Anterior cingulate cortex (tissue), 58 donors: ENCODE results near the gene SOX6.

Source experiments
- DNase-seq, 58 donors: peaks; one replicate each; lab custom pipeline; 2025; lab: John Stamatoyannopoulos, UW

The SOX6 gene

DNA sequence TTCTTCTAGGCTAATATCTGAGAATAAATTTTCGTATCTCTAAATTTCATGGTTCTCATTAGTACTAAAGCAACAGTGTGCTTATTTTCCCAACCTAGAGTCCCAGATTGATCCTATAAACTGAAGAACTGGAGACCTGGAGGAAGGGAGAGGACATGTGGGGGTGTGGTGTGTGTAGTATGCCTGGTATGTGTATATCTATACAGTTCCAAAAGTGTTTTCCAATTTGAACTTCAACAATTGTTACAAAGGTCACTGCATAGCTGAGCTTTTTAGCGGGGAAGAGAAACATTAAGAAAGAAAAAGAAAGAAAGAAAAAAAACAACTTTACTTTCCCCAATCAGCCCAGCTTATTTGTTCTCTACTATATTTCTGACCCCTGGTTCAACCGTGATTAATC, 152.1 kb downstream of the SOX6 start:
- DNase-seq = no peak

- no peak for DNase-seq
Observed at GRCh38 chr11:16195651-16196050, 160.7 kb downstream of the SOX6 start.

DNA sequence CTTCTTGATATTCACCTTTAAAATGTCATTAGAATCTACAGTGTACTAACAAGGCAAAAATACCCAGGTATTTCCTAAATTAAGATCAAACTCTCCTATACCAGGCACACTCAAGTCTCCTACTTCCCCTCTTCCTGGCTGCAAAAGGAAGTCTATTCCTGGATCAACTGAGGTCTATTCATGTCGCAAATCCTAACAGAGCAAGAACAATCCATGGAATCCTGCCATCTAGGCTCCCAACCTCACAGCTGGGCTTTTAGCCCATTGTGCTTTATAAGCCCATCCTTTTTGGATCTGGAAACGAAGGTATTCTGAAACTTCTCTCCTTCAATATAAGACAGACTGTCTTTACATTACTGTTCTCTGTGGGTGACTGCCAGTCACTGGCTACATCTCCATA, 161.8 kb downstream of the SOX6 start:
- DNase-seq = peak in 8 of 58 donors; percentile 1 to 41 (median 6)

DNA sequence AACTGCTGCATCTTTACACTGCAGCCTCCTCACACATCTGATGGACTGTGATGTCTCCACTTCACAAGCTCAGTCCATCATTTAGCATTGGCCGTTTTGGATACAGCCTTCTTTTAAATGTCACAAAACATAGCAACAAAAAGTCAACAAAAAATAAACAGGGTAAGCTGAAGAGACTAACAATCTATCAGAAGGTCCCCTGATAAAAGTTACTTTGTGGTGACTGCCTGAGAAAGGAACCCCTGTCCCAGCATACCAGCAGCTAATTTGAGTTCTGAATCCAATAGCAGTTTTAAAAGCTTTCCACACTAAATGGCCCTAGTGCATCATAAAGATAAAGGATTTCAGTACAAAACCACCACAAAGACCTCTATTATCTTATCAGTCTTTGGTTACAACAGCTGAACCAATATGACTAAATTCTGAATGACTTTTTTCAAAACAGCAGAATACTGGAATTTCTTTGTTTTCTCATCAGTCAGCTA, 162.4 kb downstream of the SOX6 start:
- peak in 1 of 58 donors; percentile 61 for DNase-seq

DNA sequence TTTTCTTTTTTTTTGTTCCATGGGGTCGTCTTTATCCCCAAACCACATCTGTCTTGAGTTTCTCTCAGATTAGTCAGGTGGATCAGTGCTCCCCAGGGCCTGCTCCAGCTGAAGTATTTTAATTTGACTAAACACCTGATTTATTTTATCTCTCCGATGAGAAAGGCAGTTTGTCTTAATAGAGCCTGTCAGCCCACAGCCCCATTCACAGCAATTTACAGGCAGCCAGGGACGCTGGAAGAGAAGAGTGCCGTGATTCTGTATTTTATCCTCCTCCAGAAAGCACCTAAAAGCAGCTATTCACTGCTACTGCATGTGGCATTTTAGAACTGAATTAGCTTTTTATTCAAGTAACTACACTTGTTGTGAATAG, 164.5 kb downstream of the SOX6 start:
- DNase-seq = peak in 5 of 58 donors; percentile 8 to 23 (median 10)

GRCh38 chr11:16191212-16191867, 165.0 kb downstream of the SOX6 start:
- peak in 5 of 58 donors; percentile 1 to 52 (median 21) for DNase-seq

GRCh38 chr11:16186680-16187079, 169.7 kb downstream of the SOX6 start:
- no peak for DNase-seq

- DNase-seq = no peak
Observed at GRCh38 chr11:16185042-16185441, 171.3 kb downstream of the SOX6 start.

DNA sequence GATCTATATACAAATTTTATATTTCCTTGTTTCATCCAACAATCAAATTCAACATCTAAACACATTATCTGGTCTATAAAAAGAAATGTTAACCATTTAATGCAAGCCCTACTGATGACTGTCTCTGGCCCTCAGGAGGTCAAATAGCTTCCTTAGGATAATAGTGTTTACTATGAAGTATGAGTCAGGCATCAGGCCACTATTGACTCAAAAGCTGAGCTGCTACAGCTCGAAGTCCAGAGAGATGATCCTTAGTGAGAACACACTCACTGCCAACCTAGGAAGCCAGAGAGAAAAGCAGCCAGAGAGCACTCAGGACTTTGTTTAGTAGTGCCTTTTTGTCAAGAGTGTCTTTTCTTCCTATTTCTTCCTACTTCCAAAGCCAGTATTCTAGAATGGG, 171.8 kb downstream of the SOX6 start:
- DNase-seq = no peak

DNA sequence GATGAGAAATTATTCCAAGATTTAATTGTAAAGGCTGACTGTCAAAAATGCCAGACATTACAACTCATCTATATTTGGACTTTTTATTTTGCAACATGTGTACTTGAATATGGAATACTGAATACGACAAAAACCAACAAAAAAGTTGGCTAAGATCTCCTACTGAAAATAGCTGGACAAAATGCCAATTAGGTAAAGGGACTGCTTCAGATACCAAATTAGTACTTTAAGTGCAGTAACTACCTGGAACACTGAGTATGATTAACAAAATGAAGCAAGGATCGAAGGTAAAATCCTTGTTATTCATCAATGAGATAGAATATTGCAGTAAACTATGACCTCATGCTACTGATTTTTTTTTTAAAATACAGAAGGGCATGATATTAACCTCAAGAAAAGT, 173.8 kb downstream of the SOX6 start:
- DNase-seq = no peak

DNA sequence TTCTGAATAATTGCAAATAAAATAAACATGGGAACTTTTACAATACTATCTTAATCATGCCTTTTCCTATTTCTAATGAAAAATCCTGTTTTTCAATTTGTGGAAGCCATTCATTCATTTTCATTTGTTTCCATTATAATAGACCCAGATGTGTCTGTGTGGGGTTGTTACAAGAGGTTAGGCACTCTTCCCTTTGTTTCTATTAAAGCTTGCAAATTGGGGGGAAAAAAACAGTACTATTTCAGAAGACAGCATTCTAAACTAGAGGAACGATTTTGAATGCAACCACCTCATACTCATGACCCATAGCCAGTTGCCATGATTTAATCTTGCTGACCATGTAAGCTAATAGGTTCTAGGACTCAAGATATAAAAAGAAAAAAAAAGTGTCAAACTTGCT, 175.5 kb downstream of the SOX6 start:
- DNase-seq = no peak

DNA sequence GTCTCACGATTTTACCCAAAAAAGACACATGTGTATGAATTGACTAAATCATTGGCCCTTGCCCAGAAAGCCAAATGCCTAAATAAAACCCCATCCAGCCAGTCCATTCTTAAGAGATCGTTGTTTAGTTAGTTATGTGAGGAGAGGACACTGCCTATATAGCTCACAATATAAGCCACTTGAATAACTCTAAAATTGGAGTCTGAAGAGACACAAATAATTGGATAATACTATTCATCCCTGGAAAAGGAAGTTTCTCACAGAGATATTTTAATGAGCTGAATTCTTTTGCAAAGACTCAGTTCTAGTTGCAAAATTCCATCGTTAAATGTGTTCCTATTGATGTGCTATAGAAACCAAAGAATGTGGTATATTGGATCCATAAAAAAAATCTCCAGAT, 176.7 kb downstream of the SOX6 start:
- DNase-seq = no peak

- no peak for DNase-seq
Observed at GRCh38 chr11:16178273-16178672, 178.1 kb downstream of the SOX6 start.

DNA sequence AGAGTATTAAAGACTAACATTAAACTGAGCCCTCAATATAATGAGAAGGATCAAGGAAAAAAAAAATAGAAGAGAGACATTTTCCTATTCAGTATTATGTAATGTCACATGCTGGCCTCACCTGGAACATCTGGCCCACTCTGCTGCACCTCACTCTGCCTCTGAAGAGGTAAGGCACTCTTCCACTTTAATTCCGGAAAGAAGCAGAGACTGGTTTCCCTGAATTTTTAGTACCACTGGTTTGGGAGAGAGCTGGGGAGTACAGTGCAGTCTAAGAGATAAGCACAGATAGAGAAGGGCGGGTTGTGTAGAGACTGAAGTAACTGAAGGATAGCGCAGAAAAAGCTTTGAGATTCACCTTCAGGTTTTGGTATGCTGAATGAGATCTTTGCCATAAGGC, 178.7 kb downstream of the SOX6 start:
- no peak for DNase-seq

- DNase-seq = no peak
Observed at GRCh38 chr11:16173798-16174197, 182.5 kb downstream of the SOX6 start.

- no peak for DNase-seq
Observed at GRCh38 chr11:16171882-16172281, 184.5 kb downstream of the SOX6 start.

- no peak for DNase-seq
Observed at GRCh38 chr11:16169956-16170847, 186.1 kb downstream of the SOX6 start.

GRCh38 chr11:16169541-16169940, 186.8 kb downstream of the SOX6 start:
- DNase-seq = no peak

GRCh38 chr11:16167706-16168487, 188.4 kb downstream of the SOX6 start:
- DNase-seq = no peak

GRCh38 chr11:16166571-16166970, 189.8 kb downstream of the SOX6 start:
- DNase-seq = no peak

GRCh38 chr11:16160146-16160545, 196.2 kb downstream of the SOX6 start:
- DNase-seq = no peak
